Inflammatory macrophage treated with lipopolysaccharide for 4 hours (primary cell): ENCODE measurements around the gene HIC1.
"Not testable (repeated sequence)": the region's sequence is repeated elsewhere in the genome, so short reads cannot be mapped to it uniquely, and the experiment has no call there.

Experiments used
- DNase-seq: peaks from one replicate; pipeline ENCODE4 v3.0.0-alpha.2; 2020

HIC1 gene, protein sequence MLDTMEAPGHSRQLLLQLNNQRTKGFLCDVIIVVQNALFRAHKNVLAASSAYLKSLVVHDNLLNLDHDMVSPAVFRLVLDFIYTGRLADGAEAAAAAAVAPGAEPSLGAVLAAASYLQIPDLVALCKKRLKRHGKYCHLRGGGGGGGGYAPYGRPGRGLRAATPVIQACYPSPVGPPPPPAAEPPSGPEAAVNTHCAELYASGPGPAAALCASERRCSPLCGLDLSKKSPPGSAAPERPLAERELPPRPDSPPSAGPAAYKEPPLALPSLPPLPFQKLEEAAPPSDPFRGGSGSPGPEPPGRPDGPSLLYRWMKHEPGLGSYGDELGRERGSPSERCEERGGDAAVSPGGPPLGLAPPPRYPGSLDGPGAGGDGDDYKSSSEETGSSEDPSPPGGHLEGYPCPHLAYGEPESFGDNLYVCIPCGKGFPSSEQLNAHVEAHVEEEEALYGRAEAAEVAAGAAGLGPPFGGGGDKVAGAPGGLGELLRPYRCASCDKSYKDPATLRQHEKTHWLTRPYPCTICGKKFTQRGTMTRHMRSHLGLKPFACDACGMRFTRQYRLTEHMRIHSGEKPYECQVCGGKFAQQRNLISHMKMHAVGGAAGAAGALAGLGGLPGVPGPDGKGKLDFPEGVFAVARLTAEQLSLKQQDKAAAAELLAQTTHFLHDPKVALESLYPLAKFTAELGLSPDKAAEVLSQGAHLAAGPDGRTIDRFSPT

DNA sequence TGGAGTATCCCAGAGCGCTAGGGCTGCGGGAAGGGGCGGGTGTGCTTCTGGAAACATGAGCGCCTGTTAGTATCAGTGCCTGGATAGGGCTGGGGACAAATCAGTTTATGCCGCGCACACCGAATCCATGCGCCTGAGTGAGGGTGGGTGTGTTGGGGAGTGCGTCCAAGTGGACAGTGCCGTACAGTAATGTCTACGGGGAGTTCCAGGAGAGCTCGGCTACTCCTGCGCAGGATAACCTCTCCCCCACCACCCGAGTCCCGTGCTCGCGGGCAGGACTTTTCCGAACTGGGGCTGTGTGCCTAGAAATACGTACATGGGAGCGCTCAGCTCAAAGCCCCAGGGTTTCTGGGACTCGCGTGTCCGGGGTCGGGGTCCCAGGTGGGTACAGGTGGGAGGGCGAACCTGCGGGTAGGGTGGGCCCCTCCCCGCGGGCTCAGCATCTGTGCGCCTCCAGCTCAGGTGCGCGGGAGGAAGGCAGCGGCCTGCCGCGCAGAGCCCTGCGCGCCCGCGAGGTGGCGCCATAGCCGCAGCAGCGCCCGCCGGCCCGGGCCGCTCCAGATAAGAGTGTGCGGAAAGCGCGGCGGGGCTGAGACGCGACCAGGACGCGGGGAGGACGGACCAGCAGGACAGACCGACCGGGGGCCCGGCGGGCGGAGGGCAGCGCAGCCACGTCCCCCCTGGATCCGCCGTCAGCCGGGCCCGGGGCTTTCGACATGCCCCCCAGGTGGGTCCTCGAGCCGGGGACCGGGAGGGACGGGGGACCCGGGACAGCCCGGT, at the start of gene HIC1:
HIC1 (plus strand) TSS at position 592 of the 780 bp plus-strand sequence. CDS start 1,588 bp downstream, outside the sequence.
- peak; percentile 69 for DNase-seq

DNA sequence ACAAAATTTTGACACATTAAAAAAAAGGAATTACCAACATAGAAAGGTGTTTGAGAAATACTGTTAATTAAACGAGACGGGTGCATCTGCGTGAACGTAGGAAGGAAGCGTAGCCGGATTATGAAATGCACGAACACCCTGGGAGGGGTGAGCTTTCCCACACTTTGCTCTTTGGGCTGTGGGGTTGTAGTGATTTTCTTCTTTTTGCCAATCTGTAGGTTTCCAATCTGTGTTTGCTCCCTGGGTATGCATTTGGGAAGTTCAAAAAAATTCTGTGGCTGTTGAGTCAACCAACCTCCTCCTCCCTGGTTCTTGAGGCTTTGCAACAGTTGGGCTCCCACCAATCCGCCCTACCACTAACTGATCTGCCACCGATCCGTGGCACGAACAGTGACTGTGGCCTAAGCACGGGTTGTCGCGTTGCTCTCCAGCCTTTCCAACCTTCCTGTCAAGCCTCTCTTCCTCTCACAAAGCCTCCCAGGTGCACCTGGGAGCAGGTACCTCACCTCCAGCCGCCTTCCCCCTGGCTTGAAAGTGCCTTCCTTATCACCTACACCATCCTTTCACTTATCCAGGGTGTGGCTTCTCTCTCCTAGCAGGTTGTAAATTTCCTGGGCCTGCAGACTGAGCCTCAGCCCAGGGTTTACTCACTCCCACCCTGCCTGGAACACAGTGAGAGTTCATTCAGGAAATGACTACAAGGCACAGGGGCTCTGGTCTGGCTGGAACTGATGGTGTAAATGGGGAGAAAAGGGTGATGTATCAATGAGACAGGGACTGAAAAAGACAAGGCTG, 46.4 kb upstream of the HIC1 start:
- no peak for DNase-seq

DNA sequence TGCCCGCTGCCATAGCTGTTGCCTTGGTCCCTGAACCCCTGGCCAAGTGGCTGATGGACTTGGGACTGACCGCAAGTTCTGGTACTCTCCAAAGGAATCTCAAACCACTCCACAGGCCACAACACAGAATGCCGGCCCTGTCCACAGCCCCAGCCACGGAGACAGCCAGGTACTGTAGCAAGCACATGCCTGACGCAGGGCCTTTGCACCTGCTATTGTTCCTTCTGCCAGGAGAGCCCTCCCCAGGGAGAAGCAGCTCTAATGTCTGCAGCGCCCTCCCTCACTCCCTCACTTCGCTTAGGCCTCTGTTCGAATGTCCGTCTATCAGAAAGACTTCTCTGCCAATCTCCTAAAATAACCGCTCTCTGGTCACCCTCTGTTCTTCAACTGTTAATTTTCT, 45.2 kb upstream of the HIC1 start:
- no peak for DNase-seq

DNA sequence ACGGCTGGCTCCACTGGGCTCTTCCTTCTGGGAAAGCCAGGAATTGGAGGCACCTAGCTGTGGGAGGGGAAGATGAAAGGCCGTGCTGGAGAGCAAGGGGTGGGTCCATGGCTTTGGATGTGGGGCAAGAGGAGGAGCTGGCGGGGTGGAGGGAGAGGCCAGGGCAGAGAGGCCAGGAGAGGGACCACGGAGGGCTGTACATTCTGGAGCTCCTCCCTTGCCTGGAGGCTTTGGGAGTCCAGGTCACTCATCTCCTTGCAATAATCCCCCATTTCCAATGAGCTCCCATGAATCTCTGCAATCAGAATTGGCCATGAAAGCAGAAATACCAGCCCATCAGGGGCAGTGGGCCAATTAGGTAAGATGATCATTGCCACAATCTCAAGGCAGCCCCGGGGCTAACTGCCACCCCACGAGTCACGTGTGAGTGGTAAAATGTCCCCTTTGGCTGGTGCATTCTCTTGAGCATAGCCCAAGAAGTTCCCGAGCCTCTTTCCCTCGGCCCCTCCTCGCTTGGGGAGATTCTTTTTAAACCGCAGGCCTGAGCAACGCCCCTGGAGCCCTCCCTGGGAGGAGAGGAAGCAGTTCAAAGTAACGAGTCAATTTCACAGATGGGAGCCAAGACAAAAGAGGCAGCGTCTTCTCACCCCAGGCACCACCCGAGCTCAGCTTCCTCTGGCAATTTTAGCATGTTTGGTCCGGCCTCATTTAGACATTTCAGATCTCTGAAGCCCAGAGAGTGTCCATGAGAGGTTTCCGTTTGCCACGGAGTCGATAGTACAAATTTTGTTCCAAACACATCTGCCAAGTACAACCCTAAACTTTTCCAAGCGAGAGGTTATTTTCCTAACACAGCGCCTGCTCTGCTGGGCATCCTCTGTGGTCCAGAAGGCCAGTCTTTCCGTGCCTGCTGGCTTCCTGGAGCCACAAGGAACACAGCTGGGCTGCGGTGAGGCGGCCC, 43.2 kb upstream of the HIC1 start:
- DNase-seq: no peak

DNA sequence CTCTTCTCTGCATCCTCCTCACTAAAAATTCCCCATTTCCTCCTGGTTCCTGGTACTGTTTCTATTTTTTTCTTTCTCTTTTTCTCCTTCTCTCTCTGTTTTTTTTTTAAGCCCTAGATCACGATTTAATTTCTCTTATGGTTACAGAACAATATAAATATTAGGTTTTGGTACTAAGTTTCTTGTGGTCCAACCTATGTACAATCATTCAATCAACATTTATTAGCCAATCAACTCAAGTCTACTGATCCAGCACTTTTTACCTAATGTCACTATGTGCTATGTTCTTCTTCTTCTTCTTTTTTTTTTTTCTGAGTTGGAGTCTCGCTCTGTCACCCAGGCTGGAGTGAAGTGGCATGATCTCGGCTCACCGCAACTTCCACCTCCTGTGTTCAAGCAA, 42.4 kb upstream of the HIC1 start:
- no peak for DNase-seq

DNA sequence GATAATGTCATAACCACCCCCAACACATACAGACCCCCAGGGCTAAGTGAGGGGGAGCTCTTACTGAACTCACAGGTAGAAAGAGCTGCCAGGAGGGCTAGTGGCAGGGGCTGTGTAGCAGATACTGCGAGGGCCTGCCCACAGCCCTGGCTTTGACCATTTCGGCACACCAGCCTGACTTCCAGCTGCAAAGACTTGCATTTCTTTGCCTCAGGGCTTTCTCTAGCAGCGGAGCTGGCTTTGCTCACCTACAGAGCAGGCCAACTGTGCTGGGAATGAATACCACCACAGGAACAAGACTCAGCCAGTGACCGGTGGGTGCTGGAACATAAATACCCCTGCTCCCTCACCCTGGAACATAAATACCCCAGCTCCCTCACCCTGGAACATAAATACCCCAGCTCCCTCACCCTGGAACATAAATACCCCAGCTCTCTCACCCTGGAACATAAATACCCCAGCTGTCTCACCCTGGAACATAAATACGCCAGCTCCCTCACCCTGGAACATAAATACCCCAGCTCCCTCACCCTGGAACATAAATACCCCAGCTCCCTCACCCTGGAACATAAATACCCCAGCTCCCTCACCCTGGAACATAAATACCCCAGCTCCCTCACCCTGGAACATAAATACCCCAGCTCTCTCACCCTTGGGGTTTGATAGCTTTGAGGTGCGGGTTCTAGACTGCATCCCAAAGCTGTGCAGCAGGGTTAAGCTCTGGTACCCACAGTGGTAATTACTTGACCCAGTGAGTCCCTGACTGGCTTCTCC, 41.5 kb upstream of the HIC1 start:
- not testable (repeated sequence) for DNase-seq

DNA sequence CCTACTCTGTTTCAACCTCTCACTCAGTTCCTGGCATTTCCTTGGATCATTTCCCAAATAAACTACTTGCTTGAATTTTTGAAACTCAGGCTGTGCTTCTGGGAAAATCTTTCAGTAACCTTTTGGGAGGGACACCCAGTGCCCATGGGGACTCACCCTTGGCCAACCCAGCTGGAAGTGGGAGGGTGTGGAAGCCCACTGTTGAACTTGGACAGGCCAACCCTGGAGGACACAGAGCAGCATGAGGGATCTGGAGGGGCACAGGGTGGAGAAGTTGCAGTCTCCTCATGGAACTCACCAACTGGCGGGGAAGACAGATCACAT, 40.9 kb upstream of the HIC1 start:
- no peak for DNase-seq

DNA sequence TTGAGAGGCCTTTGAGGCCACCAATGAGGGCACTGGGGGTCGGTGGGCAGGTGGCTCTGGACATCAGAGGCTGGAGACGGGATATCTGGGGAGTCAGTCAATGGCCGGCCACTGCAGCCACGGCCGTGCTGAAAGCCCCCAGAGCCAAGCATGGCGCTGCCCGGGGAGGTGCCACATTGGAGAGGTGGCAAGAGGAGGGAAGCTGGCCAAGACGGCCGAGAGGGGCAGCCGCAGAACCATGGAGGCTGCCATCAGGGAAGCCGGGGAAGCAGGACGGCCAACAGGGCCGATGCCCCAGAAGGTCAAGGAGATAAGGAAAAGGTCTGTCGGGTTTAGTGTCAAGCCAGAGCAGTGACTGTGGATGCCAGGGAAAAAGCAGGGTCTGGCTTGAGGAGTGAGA, 39.6 kb upstream of the HIC1 start:
- no peak for DNase-seq

DNA sequence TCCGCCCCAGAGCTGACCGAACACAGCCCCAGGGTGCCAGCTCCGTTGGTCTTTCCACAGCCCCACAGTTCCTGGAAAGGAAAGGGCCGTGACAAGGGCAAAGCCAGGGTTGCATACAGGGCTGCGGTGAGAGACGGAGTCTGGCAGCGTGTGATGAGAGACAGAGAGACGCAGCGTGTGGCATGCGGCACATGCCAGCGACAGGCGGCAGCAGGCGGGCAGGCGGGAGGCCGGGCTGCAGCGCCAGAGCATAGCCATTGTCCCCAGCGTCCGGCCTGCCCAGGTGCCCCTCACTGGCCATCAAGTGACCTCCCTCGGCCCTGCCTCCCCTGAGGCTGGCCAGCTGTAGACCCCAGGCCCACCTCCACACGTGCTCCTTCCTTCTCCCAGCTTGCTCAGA, 38.4 kb upstream of the HIC1 start:
- no peak for DNase-seq

DNA sequence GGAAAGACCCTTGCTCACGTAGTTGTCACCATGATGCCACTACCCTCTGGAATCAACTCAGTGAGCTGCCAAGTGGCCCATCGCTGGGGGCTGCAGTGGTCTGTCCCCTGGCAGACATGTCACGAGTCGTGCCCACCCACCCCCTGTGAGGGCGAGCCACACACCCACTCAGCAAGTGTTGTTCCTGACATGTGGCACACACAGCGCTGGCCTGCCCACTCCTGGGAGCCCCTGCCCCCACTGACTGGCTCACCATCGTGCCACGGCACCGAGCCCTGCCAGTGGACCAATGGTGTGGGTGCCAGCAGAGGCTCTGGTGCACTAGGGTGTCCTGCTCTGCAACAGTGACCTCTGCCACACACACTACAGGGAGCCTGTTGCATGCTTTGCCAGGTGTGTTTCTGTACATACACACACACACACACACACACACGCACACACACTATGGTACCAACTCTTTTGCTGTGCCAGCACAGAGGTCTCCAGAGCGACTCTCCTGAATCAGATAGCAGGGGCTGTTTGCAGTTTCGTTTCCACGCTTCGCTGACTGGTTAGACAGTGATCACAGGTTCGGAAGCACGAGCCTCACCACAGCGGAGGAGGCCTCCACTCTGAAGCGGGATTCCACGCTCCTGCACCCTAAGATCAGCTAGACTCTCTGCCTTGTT, 37.5 kb upstream of the HIC1 start:
- DNase-seq: no peak

DNA sequence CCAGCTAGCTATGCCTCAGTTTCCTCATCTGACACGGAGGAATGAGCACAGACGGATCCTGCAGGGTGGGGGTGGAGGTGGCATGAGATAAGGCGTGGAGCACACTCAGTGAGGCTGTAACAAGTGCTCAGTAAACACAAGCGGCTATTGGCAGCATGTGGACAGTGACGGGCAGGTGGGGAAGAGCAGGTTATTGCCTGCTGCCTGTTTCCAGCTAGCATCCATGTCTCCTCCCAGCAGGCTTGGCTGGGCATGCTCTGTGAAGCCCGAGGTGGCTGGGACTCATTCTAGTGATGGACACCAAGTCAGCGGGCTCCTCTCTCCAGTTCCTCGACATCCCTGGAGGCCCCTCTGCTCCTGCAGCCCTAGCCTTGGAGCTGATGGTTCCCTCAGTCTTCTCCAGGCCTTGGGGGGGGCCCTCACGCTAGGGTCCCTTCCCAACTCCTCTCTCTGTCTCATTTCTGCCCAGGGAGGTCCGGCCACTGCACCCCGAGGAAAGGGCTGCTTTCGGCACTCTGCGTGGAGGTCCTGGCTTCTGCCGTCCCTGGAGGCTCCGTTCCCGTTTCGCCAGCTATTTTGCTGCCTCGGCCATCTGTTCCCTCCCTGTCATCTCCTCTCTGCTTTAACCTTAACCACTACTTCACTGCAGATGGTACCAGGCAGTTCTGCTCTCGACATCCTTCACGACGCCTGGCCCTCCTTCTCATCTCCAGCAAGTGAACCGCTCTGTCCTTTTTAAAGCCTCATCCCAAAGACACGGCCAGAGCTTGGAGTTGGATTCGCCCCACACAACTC, 36.0 kb upstream of the HIC1 start:
- DNase-seq: no peak

DNA sequence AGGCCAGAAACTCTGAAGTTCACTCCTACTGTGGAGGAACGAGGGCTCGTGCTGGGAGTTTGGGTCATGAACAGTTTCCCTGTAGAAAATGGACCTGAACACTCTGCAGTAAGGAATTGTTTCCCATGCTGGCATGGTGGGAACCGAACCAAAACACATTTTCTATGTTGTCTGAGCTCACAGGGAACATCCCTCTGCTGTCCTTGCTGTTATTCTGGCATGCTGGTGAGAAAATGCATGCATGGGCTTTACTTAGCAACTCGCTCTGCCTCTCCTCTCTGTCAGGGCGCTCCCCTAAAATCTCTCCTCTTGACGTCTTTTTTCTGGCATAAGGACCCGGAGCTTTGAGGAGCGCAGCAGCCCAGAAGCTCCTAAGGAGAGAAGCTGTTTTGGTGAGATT, 35.2 kb upstream of the HIC1 start:
- no peak for DNase-seq

DNA sequence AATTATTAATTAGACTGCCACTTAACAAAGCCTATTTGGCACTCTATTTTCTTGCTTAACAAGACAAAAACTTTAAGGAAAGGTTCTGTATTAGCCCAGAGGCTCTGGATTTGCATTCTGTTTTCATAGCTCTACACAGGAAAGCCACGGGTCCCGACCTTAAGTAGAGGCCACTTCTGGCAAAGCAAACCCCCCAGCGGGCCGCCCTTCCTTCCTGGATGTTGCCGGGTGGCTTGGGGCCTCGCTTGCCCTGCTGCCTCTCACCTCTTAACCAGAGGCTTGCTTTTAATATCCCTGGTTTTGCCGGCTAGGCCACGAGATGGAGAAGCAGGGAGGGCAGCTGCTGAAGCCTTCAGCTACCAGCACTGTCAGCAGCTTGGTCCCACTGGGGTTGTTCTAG, 34.2 kb upstream of the HIC1 start:
- DNase-seq: no peak

DNA sequence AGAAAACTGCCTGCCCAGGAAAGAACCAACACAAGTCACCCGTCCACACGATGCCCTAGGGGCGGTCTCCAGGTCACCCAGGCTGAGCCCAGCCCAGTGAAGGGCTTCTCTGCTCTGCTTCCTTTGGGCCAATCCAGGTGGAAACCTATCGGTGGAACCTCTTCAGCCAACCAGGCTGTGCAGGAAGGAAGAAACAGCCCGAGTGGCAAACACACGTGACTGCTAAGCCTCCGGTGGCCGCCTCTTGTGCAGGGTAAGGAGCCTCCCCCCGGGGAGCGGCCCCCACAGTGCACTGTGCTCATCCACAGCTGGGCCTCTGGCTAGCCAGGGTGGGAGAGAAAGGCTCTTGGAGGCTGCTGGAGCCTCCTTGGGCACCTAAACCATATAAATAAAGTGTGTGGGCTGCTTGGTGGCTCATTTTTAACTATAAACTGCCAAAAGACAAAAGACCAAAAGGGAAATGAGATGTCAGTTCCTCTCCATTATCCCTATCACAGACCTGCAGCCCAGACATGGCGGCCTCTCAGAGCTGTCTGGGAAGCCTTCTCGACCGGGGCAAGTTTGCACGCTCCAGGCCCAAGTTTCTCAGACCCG, 32.2 kb upstream of the HIC1 start:
- DNase-seq: no peak

DNA sequence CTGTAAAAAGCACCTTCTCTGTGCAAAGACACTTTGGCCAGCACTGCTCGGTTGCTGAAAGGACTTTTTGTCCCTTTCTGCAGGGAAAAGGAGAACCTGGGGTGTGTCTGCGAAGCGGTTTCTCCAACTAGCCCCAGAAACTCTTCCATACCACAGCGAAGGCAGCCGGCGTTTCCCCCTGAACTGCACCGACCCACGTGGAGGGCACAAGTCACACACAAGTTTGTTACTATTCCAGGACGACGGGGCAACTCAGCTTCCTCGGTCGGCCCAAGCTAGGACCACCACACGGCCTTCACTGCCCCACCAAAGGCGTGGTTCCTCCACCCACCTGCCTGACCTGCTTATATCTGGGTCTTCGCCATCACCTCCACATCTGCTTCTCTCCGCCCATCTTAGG, 31.6 kb upstream of the HIC1 start:
- DNase-seq: no peak

DNA sequence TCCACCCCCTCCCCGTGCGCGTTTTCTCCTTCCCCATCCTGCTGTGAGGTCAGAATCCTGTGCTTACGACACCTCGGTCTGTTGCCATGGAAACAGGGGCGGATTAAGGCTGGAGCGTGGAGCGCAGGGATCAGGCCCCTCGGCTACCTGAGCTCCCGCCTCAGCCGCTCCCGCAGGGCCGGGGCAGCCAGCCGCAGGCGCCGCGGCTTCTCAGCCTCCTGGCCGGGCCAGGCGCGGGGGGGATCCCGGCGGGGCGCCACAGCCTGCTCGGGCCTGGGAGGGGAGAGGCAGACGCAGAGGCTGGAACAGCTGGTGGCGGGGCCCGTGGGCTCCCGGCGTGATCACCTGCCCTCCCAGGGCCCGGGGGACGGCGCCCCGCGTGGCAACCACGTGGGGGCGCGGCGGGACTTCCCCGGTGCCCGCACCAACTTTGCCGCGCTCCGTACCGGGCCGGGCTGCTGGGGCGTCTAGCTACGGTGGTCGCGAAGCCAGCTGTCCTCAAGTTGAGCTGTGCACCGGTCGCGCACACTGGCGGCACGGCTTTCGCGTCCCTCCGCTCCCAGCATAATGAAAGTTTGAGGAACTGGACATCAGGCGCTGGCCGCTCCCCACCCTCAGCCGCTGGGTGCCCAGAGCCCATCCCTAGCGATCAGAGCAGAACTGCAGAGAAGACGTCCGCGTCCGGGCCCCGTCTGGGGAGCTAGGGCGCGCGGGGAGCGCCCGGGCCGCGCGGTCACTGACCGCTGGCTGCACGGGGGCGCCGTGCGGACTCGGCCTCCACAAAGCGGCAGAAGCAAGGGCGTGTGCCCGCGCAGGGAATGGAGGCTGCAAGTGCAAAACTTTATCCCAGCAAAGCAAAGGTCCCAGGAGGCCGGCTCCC, 31.0 kb upstream of the HIC1 start:
- DNase-seq: peak; percentile 59

DNA sequence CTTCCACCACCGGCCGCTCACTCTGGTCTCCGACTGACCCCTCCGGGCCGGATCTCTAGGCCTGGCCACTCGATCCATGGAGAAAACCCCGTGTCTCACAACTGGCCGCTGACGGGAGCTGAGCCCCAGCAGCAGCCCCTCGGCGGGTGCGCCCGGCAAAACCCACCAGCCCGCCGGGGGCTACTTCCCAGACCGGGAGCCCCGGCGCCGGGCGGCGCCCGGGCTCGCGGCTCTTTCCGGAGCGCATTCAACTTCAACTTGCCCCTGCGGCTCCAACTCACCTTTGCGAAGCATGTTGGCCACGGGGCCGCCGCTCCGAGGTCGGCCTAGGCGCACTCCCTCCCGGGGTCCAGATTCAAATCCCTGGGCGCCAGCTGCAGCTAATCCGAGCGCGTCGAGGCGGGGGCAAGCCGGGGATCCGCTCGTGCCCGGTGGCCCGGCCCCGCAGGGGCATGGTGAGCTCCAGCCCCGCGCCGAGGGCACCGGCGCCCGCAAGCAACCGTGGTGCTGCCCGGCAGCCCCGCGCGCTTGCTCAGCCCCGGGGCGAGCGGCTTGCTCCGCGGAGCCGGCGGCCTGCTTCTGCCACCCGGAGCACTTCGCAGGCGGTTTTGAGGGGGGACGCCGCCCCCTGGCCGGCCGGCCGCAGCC, 30.2 kb upstream of the HIC1 start:
- DNase-seq: no peak

DNA sequence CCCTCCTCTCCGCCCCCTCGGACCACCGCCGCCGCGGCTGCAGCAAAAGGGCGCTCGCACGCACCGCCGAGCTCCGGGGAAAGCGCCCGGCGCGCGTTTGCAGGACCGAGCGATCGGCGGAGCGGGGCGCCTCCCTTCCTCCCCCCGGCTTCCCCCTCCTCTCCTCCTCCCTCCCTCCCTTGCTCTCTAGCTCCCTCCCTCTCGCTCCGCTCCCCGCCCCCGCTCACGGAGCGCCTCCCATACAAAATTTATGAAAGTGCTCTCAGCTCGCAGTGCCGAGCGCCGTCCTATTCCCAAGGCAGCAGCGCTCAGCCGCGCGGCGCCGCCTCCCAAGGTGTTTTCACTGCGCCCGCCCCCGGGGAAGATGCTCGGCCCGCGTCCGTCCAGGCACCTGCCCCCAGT, 29.7 kb upstream of the HIC1 start, which contains the start of gene RTN4RL1:
RTN4RL1 (minus strand) TSS at position 115 of the 402 bp plus-strand sequence. CDS start 469 bp downstream, outside the sequence.
- peak; percentile 39 for DNase-seq
